GM12872 (cell line): ENCODE results near the gene PRKD1.

ENCODE experiments used
- TF ChIP-seq, protein P1 (sequence below): IDR thresholded peaks from 3 replicates; pipeline ENCODE4 v1.5.1; 2011; ENCODE audit warnings: low read depth, mild to moderate bottlenecking, low read length, moderate library complexity; ENCODE audit not compliant: insufficient read depth

The PRKD1 gene

DNA sequence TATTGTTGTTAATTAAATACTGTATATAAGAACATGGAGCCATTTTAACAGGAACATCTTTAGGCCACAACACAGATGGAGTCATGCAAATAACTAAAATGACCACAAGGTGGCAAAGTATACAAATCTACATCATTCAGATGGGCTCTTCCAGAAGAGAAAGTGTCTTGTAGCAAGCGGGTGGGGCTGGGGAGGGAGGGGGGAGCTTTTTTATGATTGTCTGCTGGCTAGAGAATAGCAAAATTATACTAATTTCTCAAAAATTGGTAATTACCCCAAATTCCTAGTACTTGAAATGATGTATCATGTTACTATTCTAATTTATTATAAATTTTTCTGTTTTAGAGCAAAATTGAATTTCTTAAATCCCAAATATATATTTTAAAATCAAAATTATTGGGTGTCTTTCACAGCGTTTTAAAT, 378.7 kb downstream of the PRKD1 start:
- TF ChIP-seq, protein P1, sequence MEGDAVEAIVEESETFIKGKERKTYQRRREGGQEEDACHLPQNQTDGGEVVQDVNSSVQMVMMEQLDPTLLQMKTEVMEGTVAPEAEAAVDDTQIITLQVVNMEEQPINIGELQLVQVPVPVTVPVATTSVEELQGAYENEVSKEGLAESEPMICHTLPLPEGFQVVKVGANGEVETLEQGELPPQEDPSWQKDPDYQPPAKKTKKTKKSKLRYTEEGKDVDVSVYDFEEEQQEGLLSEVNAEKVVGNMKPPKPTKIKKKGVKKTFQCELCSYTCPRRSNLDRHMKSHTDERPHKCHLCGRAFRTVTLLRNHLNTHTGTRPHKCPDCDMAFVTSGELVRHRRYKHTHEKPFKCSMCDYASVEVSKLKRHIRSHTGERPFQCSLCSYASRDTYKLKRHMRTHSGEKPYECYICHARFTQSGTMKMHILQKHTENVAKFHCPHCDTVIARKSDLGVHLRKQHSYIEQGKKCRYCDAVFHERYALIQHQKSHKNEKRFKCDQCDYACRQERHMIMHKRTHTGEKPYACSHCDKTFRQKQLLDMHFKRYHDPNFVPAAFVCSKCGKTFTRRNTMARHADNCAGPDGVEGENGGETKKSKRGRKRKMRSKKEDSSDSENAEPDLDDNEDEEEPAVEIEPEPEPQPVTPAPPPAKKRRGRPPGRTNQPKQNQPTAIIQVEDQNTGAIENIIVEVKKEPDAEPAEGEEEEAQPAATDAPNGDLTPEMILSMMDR: peak; percentile 45; the same call in 2 of the 3 replicates

DNA sequence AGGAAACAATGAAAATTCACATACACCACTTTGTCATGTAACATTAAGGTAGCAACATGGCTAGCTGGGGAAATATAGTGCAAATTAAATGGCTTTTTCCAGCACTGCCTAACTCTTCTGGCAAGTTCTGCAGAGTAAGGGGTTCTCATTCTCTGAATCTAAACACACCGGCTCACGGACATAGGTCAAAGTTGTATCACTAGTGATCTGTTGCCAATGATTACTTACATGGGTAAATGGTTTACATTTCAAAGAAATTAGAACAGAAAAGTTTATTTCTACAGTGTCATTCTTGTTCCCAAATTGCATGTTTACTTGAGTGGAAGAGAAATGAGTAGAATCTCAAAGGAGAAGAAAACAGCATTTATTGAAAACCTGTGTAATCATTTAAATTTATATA, 381.9 kb downstream of the PRKD1 start:
- TF ChIP-seq, protein P1: no peak

DNA sequence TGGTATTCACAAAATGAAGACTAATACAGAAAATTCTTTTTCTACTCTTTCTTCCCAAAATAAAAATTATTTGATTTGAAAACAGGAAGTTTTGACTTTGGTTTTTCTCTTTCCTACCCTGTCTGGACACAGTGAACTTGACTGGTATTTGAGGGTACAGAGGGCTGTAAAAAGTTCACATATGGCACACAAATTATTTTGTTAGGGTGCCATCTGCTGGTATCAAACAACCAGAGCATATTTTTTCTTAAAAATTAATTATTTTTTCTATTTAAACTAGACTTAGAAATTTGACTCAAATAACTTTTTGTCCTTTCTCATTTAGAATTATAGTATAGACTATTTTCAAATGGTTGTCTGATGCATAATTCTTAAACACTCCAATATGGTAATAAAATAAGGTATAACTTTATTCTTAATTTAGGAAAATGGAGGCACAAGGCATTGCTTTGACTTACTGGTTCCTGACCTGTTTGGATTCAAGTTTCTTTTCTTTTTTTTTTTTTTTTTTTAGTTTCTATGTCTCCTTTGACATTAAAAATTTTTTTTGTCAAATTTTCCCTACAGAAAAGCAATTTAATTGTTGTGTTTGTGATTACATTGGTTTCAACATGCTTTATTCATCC, 390.6 kb downstream of the PRKD1 start:
- TF ChIP-seq, protein P1: peak; percentile 22; the same call in 1 of the 3 replicates

DNA sequence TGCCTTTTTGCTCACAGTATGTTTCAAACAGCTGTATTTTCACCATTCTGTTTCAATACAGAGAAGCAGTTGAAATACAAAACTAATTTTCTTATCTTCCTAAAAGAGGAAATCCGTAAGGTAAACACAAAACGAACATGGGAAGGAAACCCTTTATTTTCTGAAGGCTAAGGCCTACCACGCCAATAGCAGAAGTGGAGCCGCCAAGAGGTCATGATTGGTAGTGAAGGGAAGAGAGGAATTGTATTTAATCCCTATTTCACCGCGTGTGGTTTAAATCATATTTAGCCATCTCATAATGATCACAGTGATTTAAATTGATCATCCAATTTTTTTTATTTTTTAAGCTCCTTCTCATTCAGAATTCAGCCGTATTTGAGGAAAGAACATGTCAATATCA, 398.2 kb downstream of the PRKD1 start:
- TF ChIP-seq, protein P1: peak; percentile 41; the same call in 2 of the 3 replicates

DNA sequence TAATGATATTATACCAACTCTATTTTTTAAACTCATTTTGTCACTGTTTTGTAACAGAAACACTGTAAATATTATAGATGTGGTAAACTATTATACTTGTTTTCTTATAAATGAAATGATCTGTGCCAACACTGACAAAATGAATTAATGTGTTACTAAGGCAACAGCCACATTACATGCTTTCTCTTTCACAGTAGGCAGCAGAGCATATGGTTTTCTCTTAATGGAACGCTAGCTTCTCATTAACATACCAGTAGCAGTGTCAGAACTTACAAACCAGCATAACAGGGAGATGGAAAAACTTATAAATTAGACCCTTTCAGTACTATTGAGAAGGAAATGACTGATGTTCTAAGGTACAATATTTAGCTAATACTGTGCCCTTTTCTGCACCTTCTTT, 398.8 kb downstream of the PRKD1 start:
- TF ChIP-seq, protein P1: no peak

DNA sequence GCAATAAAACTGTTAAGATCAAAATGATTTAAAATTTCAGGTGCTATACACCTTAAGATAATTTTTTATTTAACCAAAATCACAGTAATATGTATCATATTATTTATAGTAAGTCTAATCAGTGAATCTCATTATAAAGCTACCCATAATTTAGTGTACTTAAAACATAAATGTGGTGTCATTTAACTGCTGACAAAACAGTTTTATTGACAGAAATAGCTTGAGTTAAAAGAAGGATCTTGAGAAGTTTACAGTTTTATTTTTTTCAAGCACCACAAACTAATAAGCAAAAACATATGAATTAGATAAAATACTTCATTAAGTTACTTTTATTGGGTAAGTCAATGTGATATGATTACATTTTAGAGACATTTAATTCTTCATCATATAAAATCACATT, 400.4 kb downstream of the PRKD1 start:
- TF ChIP-seq, protein P1: no peak
